ENCODE measurements around the gene TLCD3B.

GRCh38 chr16:30051518-30051917 lies 20.4 kb upstream of the TLCD3B start:
- TF ChIP-seq, protein P1, sequence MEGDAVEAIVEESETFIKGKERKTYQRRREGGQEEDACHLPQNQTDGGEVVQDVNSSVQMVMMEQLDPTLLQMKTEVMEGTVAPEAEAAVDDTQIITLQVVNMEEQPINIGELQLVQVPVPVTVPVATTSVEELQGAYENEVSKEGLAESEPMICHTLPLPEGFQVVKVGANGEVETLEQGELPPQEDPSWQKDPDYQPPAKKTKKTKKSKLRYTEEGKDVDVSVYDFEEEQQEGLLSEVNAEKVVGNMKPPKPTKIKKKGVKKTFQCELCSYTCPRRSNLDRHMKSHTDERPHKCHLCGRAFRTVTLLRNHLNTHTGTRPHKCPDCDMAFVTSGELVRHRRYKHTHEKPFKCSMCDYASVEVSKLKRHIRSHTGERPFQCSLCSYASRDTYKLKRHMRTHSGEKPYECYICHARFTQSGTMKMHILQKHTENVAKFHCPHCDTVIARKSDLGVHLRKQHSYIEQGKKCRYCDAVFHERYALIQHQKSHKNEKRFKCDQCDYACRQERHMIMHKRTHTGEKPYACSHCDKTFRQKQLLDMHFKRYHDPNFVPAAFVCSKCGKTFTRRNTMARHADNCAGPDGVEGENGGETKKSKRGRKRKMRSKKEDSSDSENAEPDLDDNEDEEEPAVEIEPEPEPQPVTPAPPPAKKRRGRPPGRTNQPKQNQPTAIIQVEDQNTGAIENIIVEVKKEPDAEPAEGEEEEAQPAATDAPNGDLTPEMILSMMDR (conservative IDR thresholded peaks at IDR 0.05; ENCODE audit: low read depth, low read length) = no peak
- TF ChIP-seq EZH2phosphoT487 (IDR thresholded peaks at IDR 0.05; ENCODE audit: borderline replicate concordance, low read length) = no peak
- TF ChIP-seq EZH2 (IDR thresholded peaks at IDR 0.05; ENCODE audit: low read length, unreplicated experiment) = no peak

Data from PC-3 (cell line).